Measurements from ENCODE around the gene FURIN.

Gene FURIN

GRCh38 chr15:90851940-90852339 lies 16.4 kb upstream of the FURIN start:
- CTCF ChIA-PET = no interaction called here
- no peak for TF ChIP-seq ZNF274 (IDR thresholded peaks at IDR 0.05; ENCODE audit: low read length)
- no peak for TF ChIP-seq ZNF274 (tag by site-specific recombination; IDR thresholded peaks at IDR 0.05; ENCODE audit: borderline replicate concordance)
- TF ChIP-seq ZNF223 (tag by site-specific recombination; IDR thresholded peaks at IDR 0.05) = no peak
- no peak for TF ChIP-seq ZNF362 (tag by site-specific recombination; IDR thresholded peaks at IDR 0.05)
- no peak for TF ChIP-seq ZNF501 (tag by site-specific recombination; IDR thresholded peaks at IDR 0.05)
- no peak for TF ChIP-seq RBAK (tag by site-specific recombination; IDR thresholded peaks at IDR 0.05)
- no peak for TF ChIP-seq ZNF677 (tag by site-specific recombination; IDR thresholded peaks at IDR 0.05)
- TF ChIP-seq ZNF560 (tag by site-specific recombination; IDR thresholded peaks at IDR 0.05; ENCODE audit: borderline replicate concordance) = no peak
- TF ChIP-seq YY2 (tag by site-specific recombination; IDR thresholded peaks at IDR 0.05) = no peak
- no peak for TF ChIP-seq ZBTB8A (tag by site-specific recombination; IDR thresholded peaks at IDR 0.05)
- TF ChIP-seq KLF1 (tag by site-specific recombination; IDR thresholded peaks at IDR 0.05) = no peak
- no peak for TF ChIP-seq ZNF449 (tag by site-specific recombination; IDR thresholded peaks at IDR 0.05)
- TF ChIP-seq ZNF248 (tag by site-specific recombination; IDR thresholded peaks at IDR 0.05) = no peak
- no peak for TF ChIP-seq AEBP2 (tag by site-specific recombination; IDR thresholded peaks at IDR 0.05; ENCODE audit: borderline replicate concordance)
- TF ChIP-seq, protein P1, sequence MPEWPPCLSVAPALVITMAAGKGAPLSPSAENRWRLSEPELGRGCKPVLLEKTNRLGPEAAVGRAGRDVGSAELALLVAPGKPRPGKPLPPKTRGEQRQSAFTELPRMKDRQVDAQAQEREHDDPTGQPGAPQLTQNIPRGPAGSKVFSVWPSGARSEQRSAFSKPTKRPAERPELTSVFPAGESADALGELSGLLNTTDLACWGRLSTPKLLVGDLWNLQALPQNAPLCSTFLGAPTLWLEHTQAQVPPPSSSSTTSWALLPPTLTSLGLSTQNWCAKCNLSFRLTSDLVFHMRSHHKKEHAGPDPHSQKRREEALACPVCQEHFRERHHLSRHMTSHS (tag by site-specific recombination; IDR thresholded peaks at IDR 0.05) = no peak

DNA sequence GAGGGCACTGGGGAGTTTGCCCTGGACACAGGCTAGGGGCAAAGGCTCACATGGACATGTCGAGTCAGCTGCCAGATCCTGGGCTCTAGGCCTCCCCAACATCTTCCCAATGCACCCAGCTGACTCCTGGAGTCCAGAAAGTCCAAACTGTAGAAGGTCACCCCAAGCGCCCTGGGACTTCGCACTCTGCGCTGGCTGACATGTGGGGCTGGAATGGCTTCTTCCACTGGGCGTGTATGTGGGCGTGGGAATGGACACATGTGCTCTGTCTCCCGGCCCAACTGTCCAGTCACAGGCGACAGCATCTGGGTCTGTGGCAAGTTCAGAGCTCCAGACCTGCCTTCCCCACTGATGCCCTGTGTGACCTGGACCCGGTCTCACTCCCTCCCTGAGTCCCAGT lies 13.2 kb upstream of the FURIN start:
- Histone ChIP-seq H3K4me1 (ENCODE audit: control insufficient read depth, insufficient read depth, low read length) (no peaks in the 10 kb centered on the region; the same call in 1 of the 2 replicates), H3K36me3 (ENCODE audit: control insufficient read depth in 2 of 2, insufficient read depth in 1 of 2, low read length in 2 of 2) (no peaks in the 10 kb centered on the region), H3K9me3 (ENCODE audit: control insufficient read depth, insufficient read depth, low read depth, low read length) (no peaks in the 10 kb centered on the region), H3K4me3 (ENCODE audit: low read depth, low read length) (no peak overlapping the region), H3K27ac (ENCODE audit: extremely low read depth, low read depth, low read length) (no peak overlapping the region)
- no peak for TF ChIP-seq KLF8 (tag by site-specific recombination; IDR thresholded peaks at IDR 0.05)
- TF ChIP-seq, protein P2, sequence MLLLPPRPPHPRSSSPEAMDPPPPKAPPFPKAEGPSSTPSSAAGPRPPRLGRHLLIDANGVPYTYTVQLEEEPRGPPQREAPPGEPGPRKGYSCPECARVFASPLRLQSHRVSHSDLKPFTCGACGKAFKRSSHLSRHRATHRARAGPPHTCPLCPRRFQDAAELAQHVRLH (tag by site-specific recombination; IDR thresholded peaks at IDR 0.05) = no peak
- TF ChIP-seq ZNF133 (tag by site-specific recombination; IDR thresholded peaks at IDR 0.05) = no peak
- TF ChIP-seq BCL11A (tag by site-specific recombination; IDR thresholded peaks at IDR 0.05; ENCODE audit: low read depth) = no peak
- no peak for TF ChIP-seq ZSCAN16 (tag by site-specific recombination; IDR thresholded peaks at IDR 0.05)
- no peak for TF ChIP-seq ZNF18 (tag by site-specific recombination; IDR thresholded peaks at IDR 0.05)
- no peak for TF ChIP-seq ZNF654 (tag by site-specific recombination; IDR thresholded peaks at IDR 0.05; ENCODE audit: low read depth)
- ChIA-PET POLR2A (no interaction called here), CTCF (no interaction called here)

More at GRCh38 chr15:90851940-90852339, 16.4 kb upstream of the FURIN start:
- no peaks in the 10 kb centered on the region for H3K9me3 ChIP-seq (ENCODE audit: control insufficient read depth, insufficient read depth, low read depth, low read length)
- H3K4me3 ChIP-seq (ENCODE audit: low read depth, low read length) = no peak overlapping the region
- POLR2A ChIA-PET = interaction anchor here (0.6 to 0.8 kb wide), 2 partner anchors 13 to 459 kb away, joined by 4 read pairs; no protein-coding TSS in a partner anchor
- no peak overlapping the region for H3K27ac ChIP-seq (ENCODE audit: extremely low read depth, low read depth, low read length)
- H3K36me3 ChIP-seq (ENCODE audit: control insufficient read depth in 2 of 2, insufficient read depth in 1 of 2, low read length in 2 of 2) = no peaks in the 10 kb centered on the region
- no peaks in the 10 kb centered on the region for H3K4me1 ChIP-seq (ENCODE audit: control insufficient read depth, insufficient read depth, low read length)

Measured in HEK293 (cell line).